ENCODE measurements around the gene CCDC9.
A peak's percentile ranks its signal among the peaks of the same experiment; 100 is the strongest.

CCDC9 gene

DNA sequence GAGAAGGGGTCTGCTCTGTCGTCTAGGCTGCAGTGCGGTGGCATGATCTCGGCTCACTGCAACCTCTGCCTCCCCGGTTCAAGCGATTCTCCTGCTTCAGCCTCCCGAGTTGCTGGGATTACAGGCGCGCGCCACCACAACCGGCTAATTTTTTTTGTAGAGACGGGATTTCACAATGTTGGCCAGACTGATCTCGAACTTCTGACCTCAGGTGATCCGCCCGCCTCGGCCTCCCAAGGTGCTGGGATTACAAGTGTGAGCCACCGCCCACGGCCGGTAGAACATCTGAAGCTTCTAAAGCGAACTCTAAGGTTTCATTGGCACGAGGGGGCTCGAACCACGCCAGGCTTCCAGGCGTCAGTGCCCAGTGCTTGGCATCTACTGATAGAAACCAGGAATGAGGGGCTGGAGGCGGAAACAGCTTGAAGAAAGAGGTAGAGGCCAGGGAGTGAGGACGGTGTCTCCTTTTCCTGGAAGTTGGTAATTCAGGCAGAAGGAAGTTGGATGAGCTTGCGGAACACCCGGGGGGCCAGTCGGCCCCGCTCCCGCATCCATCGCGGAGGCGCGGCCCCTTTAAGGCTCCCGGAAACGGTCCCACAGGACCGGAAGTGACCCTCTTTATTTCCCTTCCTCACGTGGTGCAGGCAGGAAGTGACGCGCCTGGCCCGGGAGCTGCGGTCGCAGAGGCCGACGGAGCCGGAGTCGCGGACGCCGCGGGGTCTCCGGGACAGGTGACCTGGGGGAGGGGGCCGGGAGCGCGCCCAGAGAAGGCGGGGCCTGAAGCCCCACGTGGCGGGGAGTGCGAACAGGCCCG lies at the start of gene CCDC9:
TSS of gene CCDC9 (plus strand) at position 647 of the 814 bp plus-strand sequence. CDS start 1,876 bp downstream, outside the sequence.
- peak; percentile 65 for ATAC-seq
- DNase-seq: peak; percentile 97

- ATAC-seq: no peak
- DNase-seq: no peak
These were observed 46.8 kb upstream of the CCDC9 start for GRCh38 chr19:47209319-47210179.

DNA sequence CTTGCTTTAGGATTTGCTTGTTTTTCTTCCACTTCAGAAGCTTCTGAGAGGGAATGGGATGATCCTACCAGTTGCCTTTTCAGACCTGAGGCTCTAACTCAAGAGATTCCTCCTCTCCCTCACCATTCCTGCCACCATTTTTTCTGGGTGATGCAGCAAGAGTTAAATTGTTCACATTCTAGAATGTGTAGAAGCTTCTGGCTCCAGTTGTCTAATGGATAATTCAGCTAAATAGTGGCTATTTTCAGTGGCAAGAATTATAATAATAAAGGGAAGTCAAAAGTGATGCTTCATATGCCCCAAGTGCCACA lies 46.2 kb upstream of the CCDC9 start:
- DNase-seq (no peak), ATAC-seq (no peak)

- peak; percentile 85 for DNase-seq
- ATAC-seq: peak; percentile 65
These were observed 45.5 kb upstream of the CCDC9 start for GRCh38 chr19:47210689-47211316.

GRCh38 chr19:47215581-47215980 lies 40.7 kb upstream of the CCDC9 start:
- ATAC-seq: no peak

GRCh38 chr19:47221080-47221841 lies 35.1 kb upstream of the CCDC9 start:
- ATAC-seq (no peak), DNase-seq (no peak)

More at GRCh38 chr19:47215581-47215980, 40.7 kb upstream of the CCDC9 start:
- DNase-seq: no peak

DNA sequence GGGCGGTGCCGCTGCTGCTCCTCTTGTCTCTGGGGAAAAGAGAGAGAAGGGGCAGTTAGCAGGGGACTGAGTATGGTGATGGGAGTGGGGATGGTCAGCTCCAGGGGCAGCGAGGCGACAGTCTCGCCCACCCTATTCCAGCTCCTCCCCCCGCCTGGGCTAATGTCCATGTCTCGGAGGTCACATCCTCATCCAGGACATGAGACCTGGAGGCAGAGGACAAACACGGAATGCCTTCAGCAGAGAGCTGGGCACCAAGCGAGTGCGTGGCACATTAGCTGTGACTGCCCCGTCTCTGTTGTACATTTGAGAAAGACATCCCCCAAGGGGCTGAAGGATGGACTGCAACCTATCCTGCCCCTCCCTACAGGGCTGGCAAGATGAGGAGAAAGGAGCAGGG lies 34.4 kb upstream of the CCDC9 start:
- no peak for DNase-seq

DNA sequence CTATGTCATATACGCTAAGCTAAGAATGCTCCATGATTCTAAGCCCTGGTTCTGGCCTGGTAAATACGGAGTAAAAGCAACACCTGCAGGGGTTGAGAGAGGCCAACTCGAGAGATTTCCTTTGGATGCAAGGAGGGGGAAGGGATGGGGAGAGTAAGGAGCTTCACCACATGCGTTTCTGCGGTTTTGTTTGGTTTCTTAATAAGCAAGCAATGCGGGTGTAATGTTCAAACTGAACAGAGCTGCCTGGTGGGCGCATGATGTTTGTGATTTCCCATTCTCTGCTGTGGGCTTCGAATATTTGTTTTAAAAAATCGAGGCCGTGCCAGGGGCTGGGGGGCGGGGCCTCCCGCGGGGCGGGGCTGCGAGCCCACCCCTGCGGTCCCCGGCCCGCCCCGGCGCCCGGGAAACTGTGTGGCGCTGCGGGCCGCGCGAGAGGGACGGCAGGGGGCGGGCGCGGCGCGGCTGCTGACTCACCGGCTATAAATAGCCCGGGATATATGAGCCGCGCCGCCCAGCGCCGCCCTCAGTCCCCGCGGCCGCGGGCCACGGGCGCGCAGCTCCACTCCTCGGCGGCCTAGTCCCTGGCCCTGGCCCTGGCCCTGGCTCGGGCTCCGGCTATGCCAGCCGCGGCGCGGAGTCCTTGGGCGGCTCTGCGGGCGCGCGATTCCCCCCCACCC lies 30.4 kb upstream of the CCDC9 start:
- ATAC-seq (peak; percentile 76), DNase-seq (peak; percentile 88)

More for the DNA sequence above, 34.4 kb upstream of the CCDC9 start:
- no peak for ATAC-seq

GRCh38 chr19:47226426-47227351 lies 29.6 kb upstream of the CCDC9 start:
- ATAC-seq (no peak), DNase-seq (peak; percentile 75)

DNA sequence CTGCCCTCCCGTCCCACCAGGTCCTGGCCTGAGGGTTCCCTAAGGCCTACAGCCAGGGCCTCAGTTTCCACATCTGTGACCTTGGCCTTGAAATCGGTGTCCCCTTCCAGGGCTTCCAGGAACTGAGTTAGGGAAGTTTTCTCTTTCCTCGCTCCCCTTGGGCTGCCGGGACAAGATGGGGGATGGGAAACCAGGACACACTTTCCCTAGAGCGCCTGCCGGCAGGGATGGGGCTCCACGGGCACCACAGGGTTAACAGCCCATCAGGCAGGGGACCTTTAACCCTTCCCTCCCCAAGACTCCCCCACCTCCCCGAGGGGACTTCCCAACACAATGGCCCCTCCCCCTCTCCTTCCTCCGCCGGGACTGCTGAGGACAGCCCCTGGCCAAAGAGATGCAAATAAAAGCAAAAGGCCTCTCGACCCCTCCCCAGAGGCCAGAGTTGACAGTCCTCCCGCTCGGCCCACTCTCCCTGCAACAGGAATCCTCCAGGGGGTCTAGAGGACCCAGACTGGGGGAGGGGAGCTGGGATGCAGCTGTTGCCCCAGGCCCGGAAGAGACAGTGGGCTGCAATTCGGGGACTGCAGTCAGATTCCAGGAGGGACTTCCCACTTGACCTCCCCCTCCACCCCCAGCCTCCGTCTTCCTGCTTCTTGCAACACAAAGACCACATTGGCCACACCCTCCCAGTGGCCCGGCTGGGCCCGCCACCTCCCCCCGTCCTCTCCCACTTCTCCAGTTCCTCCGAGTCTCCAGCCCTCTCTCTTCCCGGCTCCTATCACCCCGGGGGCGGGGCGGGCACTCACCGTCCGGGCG lies 28.8 kb upstream of the CCDC9 start:
- DNase-seq (peak; percentile 76), ATAC-seq (no peak)

- DNase-seq: peak; percentile 56
These were observed 28.0 kb upstream of the CCDC9 start for GRCh38 chr19:47228168-47228936.

DNA sequence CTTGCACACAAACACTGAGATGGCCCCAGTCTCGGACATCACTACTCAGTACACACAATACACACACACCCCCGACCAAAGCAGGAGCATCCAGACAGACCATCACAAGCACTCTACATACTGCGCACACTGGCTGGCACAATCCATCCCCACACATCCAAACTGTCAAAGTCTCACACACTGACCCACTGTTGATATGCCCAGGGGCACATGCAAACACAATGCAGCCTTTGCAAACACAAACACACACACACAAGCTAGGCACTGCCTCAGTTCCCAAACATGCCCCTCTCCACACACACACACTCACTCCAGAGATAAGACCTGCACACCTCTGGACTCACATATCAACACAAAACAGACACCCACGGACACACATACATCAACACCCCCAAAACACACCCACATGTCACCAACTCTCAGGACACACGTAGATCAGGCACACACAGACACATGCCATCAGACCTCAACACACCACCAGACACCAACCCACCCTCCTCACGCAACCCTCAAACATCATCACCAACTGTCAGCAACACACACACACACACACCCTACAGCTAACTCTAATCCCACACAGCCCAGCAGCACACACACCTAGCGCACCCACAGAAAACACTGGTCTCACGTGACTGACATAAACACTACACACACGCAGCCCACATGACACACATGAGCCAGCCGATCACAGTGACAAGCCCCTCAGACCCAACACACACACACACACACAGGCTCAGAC lies 27.2 kb upstream of the CCDC9 start:
- no peak for DNase-seq
- no peak for ATAC-seq

More at GRCh38 chr19:47228168-47228936, 28.0 kb upstream of the CCDC9 start:
- ATAC-seq: no peak

DNA sequence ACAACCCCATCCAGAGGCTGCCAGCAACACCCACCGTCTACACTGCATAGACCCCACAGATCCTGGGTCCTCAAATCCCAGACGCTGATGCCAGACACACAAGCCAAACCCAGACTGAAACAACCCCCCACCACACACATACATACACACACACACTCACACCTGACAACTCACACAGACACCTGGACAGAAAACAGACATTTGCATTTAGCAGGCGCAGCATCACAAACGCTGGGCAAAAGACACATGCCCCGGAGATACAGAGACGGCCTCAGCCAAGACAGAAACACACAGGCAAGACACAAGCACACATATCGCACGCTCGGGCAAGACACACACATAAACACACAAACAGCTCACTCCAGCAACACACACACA lies 26.7 kb upstream of the CCDC9 start:
- no peak for DNase-seq
- no peak for ATAC-seq

DNA sequence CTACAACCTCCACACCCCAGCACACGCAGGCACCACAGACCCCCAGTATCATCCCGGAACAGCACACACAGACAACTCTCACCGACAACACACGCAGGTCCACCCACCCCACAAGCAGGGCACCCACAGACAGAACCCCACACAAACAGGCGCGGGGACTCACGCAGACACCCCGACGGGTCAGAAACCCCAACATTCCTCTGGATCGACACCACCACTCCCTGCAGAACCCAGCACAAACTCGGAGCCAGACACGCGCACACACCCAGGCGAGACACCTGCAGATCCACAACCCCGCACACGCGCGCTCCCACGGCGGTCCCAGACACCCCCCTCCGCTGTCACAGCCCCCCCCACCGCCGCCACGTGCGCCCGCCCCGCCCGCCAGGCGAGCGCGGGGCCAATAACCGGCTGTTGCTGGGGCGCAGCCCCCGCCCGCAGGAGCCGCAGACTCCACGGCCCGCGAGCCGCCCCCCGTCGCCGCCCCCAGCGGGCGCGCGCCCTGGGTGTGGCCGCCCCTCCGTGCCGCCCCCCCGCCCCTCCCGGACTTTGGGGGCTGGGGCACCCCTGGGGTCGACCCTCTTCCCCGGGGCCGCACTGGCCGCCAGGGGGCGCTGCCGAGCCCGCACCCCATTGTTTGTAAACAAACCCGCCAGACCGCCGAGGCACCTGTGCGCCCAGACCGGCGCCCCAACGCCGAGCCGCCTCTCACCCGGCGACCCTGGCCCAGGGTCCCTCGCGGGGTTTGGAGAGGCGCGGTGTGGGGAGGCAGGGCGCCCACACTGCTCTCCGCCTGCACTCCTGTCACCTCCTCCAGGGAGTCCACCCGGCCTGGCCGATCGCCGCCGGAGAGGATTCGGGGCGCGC lies 26.0 kb upstream of the CCDC9 start:
- DNase-seq (peak; percentile 88), ATAC-seq (peak; percentile 5)

DNA sequence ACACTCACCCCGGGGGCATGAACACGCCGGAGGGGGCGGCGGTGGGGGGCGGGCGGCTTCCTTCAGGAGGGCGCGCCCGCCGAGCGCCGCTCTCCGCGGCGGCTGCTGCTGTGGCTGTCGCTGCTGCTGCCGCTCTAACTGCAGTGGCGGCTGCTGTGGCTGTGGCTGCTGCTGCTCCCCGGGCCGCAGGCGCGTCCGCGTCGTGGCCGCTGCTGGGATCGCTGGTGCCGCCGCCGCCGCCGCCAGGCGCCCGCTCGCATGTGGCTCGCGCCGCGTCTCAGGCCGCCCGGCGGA lies 25.5 kb upstream of the CCDC9 start, which contains the start of gene BBC3:
TSS of gene BBC3 (minus strand) at position 279 of the 294 bp plus-strand sequence. CDS start 2,768 bp downstream, outside the sequence.
- DNase-seq: no peak
- no peak for ATAC-seq

- ATAC-seq (peak; percentile 58), DNase-seq (peak; percentile 93)
These were observed 24.9 kb upstream of the CCDC9 start for GRCh38 chr19:47231215-47232054.

All from stimulated activated naive CD8-positive, alpha-beta T cell treated with anti-CD3 and anti-CD28 coated beads, Interleukin-15, Interleukin-2, amounts not matched to agents 100 U/mL and 50 U/mL, for 24 hours (primary cell).